Fibroblast of lung (primary cell): Measurements from ENCODE around the gene EFHD1. TPM values are rescaled to one million over a fixed set of nuclear protein-coding genes. Genes with fewer than 3 reads are reported as not detected.

Source experiments
- DNase-seq, 2 donors: peaks; one replicate each; pipeline versions ENCODE4 v3.0.0 to v3.0.0-alpha.2; 2010; ENCODE audit warnings: low read depth in 2 of 2
- H2AFZ ChIP-seq: 2 replicates; pipeline ENCODE4 v1.5.1; 2012; ENCODE audit warnings: low read length, control low read depth, inconsistent platforms
- H3K27ac ChIP-seq: 2 replicates; pipeline ENCODE4 v1.5.1; 2011; ENCODE audit warnings: low read length, control low read depth; ENCODE audit not compliant: insufficient read depth
- H3K27me3 ChIP-seq: 2 replicates; pipeline ENCODE4 v1.5.1; 2011; ENCODE audit warnings: mild to moderate bottlenecking, low read length; ENCODE audit not compliant: control insufficient read depth, insufficient read depth
- H3K36me3 ChIP-seq: 2 replicates; pipeline ENCODE4 v1.5.1; 2011; ENCODE audit warnings: low read length; ENCODE audit not compliant: control insufficient read depth, insufficient read depth
- H3K4me1 ChIP-seq: 2 replicates; pipeline ENCODE4 v1.5.1; 2011; ENCODE audit warnings: low read length; ENCODE audit not compliant: control insufficient read depth, insufficient read depth; ENCODE audit errors: extremely low read depth
- H3K4me2 ChIP-seq: 2 replicates; pipeline ENCODE4 v1.5.1; 2011; ENCODE audit warnings: low read length, control low read depth; ENCODE audit not compliant: insufficient read depth; ENCODE audit errors: extremely low read depth
- H3K4me3 ChIP-seq, 4 experiments: fragments of 200-600 bp in 1 of 4; sonication (generic) in 1 of 4; replicated peaks in 1 of 4; 2 replicates each; pipeline ENCODE4 v1.5.1; 2011 to 2016; ENCODE audit warnings: low read length in 4 of 4, low read depth in 3 of 4, mild to moderate bottlenecking in 3 of 4, control low read depth in 2 of 4, inconsistent platforms in 1 of 4, mixed read lengths in 1 of 4; ENCODE audit not compliant: insufficient read depth in 1 of 4; ENCODE audit errors: control extremely low read depth in 1 of 4
- H3K79me2 ChIP-seq: 2 replicates; pipeline ENCODE4 v1.5.1; 2012; ENCODE audit warnings: mild to moderate bottlenecking, low read length, inconsistent platforms; ENCODE audit not compliant: control insufficient read depth, insufficient read depth
- H3K9ac ChIP-seq: 2 replicates; pipeline ENCODE4 v1.5.1; 2011; ENCODE audit warnings: mild to moderate bottlenecking, low read length, control low read depth; ENCODE audit not compliant: insufficient read depth
- H3K9me3 ChIP-seq: 2 replicates; pipeline ENCODE4 v1.5.1; 2012; ENCODE audit warnings: low read depth, low read length; ENCODE audit not compliant: control insufficient read depth, insufficient read depth
- H4K20me1 ChIP-seq: 2 replicates; pipeline ENCODE4 v1.5.1; 2011; ENCODE audit warnings: low read length; ENCODE audit not compliant: control insufficient read depth, insufficient read depth; ENCODE audit errors: extremely low read depth
- EZH2 ChIP-seq: IDR thresholded peaks from 2 replicates; pipeline ENCODE4 v1.5.1; 2012; ENCODE audit warnings: low read length, control low read depth, mild to moderate bottlenecking; ENCODE audit errors: missing control alignments
- polyA minus RNA-seq: library from RNA; depleted of rRNA, polyadenylated mRNA; stranded (reverse); fragments of >200 nt; gene quantifications from 2 replicates; pipeline ENCODE4 v1.2.3, GENCODE V29; 2011; ENCODE audit warnings: low replicate concordance
- polyA plus RNA-seq, 2 donors: library from polyadenylated mRNA; depleted of rRNA in 1 of 2; stranded (reverse) in 1 of 2; unstranded in 1 of 2; fragments of >200 nt; gene quantifications; 2 replicates each; pipeline ENCODE4 v1.2.1, GENCODE V29; 2011 to 2012; ENCODE audit warnings: missing spikeins in 1 of 2
- total RNA-seq: library from RNA; depleted of rRNA; stranded (reverse); fragments of >200 nt; gene quantifications from 2 replicates; pipeline ENCODE4 v1.2.1, GENCODE V29; 2014
- TF ChIP-seq, protein P1 (sequence below), 2 donors: IDR thresholded peaks in 1 of 2; conservative IDR thresholded peaks in 1 of 2; 1 replicate in 1 of 2; 2 replicates in 1 of 2; pipeline ENCODE4 v1.5.1; 2011 to 2012; ENCODE audit warnings: low read length in 2 of 2, control low read depth in 1 of 2, inconsistent platforms in 1 of 2, low read depth in 1 of 2, mild to moderate bottlenecking in 1 of 2

Gene EFHD1
- total RNA-seq (not detected in 2 replicates), polyA plus RNA-seq (0.09 and 0.83 TPM in 2 replicates), polyA minus RNA-seq (2.6 TPM in 1 of 2 replicates, not detected in the other)
- polyA plus RNA-seq (2012): 0.76 TPM in 1 of 2 replicates, not detected in the other

DNA sequence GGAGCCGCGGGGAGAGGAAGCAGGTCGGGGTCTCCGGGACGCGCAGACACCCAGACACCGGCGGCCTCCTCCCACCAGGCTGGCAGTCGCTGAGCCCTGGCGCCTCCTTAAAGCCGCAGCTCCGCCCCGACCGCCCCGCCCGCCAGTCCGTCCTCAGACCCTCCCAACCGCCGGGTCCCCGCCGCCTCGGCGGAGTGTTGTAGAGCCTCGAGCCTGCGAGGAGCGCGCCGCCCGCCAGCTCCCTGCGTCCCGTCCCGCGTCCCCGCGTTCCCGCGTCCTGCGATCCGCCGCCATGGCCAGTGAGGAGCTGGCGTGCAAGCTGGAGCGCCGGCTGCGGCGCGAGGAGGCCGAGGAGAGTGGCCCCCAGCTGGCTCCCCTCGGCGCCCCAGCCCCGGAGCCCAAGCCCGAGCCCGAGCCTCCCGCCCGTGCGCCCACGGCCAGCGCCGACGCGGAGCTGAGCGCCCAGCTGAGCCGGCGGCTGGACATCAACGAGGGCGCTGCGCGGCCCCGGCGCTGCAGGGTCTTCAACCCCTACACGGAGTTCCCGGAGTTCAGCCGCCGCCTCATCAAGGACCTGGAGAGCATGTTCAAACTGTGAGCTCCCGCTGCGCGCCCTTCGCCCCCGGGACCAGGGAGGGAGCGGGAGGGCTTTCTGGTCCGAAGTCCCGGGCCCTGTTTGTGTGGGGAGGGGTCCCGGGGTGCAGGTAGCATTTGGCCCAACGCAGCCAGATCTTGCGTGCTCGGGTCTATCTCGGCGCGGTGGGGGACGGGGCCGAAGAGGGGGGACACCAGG lies at the start of gene EFHD1:
EFHD1 (plus strand) TSS at position 192 of the 793 bp plus-strand sequence; CDS start at position 293, 101 bp downstream.
- no peaks in the 10 kb centered on the region for H3K36me3 ChIP-seq
- H3K4me2 ChIP-seq: peak within 1 kb of the TSS; percentile 78
- peak within 1 kb of the TSS; percentile 45 to 58 (median 49) for H3K4me3 ChIP-seq
- peak; percentile 43 to 66 for DNase-seq
- no peaks in the 10 kb centered on the region for H4K20me1 ChIP-seq
- peak within 1 kb of the TSS; percentile 16 for H3K9ac ChIP-seq
- TF ChIP-seq EZH2: peak; percentile 73
- TF ChIP-seq, protein P1, sequence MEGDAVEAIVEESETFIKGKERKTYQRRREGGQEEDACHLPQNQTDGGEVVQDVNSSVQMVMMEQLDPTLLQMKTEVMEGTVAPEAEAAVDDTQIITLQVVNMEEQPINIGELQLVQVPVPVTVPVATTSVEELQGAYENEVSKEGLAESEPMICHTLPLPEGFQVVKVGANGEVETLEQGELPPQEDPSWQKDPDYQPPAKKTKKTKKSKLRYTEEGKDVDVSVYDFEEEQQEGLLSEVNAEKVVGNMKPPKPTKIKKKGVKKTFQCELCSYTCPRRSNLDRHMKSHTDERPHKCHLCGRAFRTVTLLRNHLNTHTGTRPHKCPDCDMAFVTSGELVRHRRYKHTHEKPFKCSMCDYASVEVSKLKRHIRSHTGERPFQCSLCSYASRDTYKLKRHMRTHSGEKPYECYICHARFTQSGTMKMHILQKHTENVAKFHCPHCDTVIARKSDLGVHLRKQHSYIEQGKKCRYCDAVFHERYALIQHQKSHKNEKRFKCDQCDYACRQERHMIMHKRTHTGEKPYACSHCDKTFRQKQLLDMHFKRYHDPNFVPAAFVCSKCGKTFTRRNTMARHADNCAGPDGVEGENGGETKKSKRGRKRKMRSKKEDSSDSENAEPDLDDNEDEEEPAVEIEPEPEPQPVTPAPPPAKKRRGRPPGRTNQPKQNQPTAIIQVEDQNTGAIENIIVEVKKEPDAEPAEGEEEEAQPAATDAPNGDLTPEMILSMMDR (conservative IDR thresholded peaks at IDR 0.05 in 1 of 2, IDR thresholded peaks at IDR 0.05 in 1 of 2; ENCODE audit: low read depth in 1 of 2, low read length in 2 of 2): no peak
- H3K4me1 ChIP-seq: no peaks in the 10 kb centered on the region
- H3K27me3 ChIP-seq: peaks cover 34% of the 10 kb centered on the region
- H3K9me3 ChIP-seq: no peaks in the 10 kb centered on the region
- no peak within 1 kb of the TSS for H3K27ac ChIP-seq
- H2AFZ ChIP-seq: peak within 1 kb of the TSS; percentile 41
- H3K79me2 ChIP-seq: no peaks in the 10 kb centered on the region

DNA sequence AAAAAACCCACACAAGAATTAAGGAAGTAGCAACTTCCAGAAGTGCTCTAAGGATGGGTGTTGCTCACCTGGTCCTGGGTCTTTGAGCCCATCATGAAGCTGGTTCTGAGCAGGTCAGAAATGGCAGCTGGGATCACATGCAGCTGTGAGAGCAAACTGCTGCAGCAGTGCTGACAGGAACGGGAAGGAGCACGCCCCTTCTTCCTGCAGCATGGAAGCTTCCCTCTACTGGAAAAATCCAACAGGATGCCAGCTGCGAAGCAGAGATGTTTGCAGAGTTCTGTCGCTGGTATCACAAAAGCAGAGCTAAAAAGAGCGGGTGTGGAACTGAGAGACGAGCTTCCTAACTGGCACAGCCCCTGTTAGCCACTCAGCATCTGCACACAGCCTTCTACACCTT lies 49.2 kb upstream of the EFHD1 start:
- Histone ChIP-seq H3K36me3 (no peaks in the 10 kb centered on the region), H3K27ac (no peak overlapping the region), H3K27me3 (no peaks in the 10 kb centered on the region), H3K4me2 (no peak overlapping the region), H4K20me1 (no peaks in the 10 kb centered on the region), H3K9me3 (no peaks in the 10 kb centered on the region), H3K4me1 (peaks cover 3% of the 10 kb centered on the region), H3K4me3 (no peak overlapping the region), H3K9ac (no peak overlapping the region), H3K79me2 (no peaks in the 10 kb centered on the region), H2AFZ (no peak overlapping the region)
- no peak for DNase-seq
- TF ChIP-seq EZH2: no peak
- TF ChIP-seq, protein P1 (conservative IDR thresholded peaks at IDR 0.05 in 1 of 2, IDR thresholded peaks at IDR 0.05 in 1 of 2; ENCODE audit: low read depth in 1 of 2, low read length in 2 of 2): no peak

DNA sequence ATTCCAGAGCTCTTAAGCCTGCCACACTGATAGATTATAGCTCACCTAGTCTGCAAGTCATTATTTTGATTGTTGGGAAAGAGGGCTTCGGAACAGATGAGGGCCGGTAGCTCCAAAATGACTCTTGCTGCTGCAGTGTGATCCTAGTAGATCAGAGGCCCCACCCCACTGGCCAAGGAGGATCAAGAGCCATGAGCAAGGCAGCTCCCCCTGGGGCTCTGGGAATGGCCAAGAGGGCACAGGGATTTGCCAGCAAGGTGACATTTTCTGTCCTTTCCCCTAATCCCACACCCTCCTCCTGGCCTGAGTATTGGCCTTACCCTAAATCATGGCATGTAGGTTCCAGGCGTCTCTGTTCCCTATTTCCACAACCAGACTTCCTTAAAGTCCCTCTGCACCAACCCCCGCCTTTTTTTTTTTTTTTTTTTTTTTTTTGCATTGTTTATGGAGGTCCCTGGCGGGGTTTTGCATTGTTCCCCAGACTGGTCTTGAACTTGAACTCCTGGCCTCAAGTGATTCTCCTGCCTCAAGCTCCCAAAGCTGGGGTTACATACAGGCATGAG lies 46.4 kb upstream of the EFHD1 start:
- no peak overlapping the region for H3K9ac ChIP-seq
- H4K20me1 ChIP-seq: no peaks in the 10 kb centered on the region
- peaks cover 3% of the 10 kb centered on the region for H3K4me1 ChIP-seq
- H2AFZ ChIP-seq: no peak overlapping the region
- no peak overlapping the region for H3K4me2 ChIP-seq
- H3K27me3 ChIP-seq: no peaks in the 10 kb centered on the region
- H3K36me3 ChIP-seq: no peaks in the 10 kb centered on the region
- no peak overlapping the region for H3K27ac ChIP-seq
- no peak for DNase-seq
- no peaks in the 10 kb centered on the region for H3K79me2 ChIP-seq
- TF ChIP-seq, protein P1 (conservative IDR thresholded peaks at IDR 0.05 in 1 of 2, IDR thresholded peaks at IDR 0.05 in 1 of 2; ENCODE audit: low read depth in 1 of 2, low read length in 2 of 2): no peak
- TF ChIP-seq EZH2: no peak
- no peak overlapping the region for H3K4me3 ChIP-seq
- H3K9me3 ChIP-seq: no peaks in the 10 kb centered on the region
